Thyroid gland (tissue), 4 donors: ENCODE results near the gene FOXF2. TPM values are rescaled to one million over a fixed set of nuclear protein-coding genes. Genes with fewer than 3 reads are reported as not detected.
"Not testable (repeated sequence)": the region's sequence is repeated elsewhere in the genome, so short reads cannot be mapped to it uniquely, and the experiment has no call there.

Experiments used
- DNase-seq, 2 donors: peaks; one replicate each; pipeline ENCODE4 v3.0.0-alpha.2; 2019
- H3K27ac ChIP-seq, 3 donors: fragments of 200-600 bp; sonication (generic); 1 replicate in 2 of 3; 2 replicates in 1 of 3; pipeline ENCODE4 v1.5.1; 2016 to 2019; ENCODE audit warnings: mild to moderate bottlenecking in 1 of 3, moderate library complexity in 1 of 3
- H3K27me3 ChIP-seq: fragments of 200-600 bp; sonication (generic); one replicate; pipeline ENCODE4 v1.5.1; 2019
- H3K36me3 ChIP-seq, 2 donors: fragments of 200-600 bp; sonication (generic); one replicate each; pipeline ENCODE4 v1.5.1; 2016 to 2019
- H3K4me1 ChIP-seq, 2 donors: fragments of 200-600 bp; sonication (generic); one replicate each; pipeline ENCODE4 v1.5.1; 2017 to 2019
- H3K4me3 ChIP-seq, 3 donors: fragments of 200-600 bp; sonication (generic); replicated peaks in 1 of 3; 1 replicate in 2 of 3; 2 replicates in 1 of 3; pipeline ENCODE4 v1.5.1; 2016; ENCODE audit warnings: mild to moderate bottlenecking in 1 of 3
- H3K9me3 ChIP-seq: fragments of 200-600 bp; sonication (generic); one replicate; pipeline ENCODE4 v1.5.1; 2017
- POLR2A ChIP-seq, 2 donors: fragments of 450-650 bp; IDR thresholded peaks; one replicate each; pipeline ENCODE4 v1.6.1; 2017; ENCODE audit warnings: antibody characterized with exemption in 2 of 2, mild to moderate bottlenecking in 2 of 2, moderate library complexity in 1 of 2
- WGBS, 2 donors: methylation state at CpG; one replicate each; pipeline ENCODE4 v1.1.5; 2017; 5-methylcytosine and 5-hydroxymethylcytosine counted together
- intact Hi-C: fragments of 100-400 bp; cut with DNase I; formaldehyde crosslinking; loops from one replicate; pipeline ENCODE4 v1.15.1; 2023
- total RNA-seq, 4 donors: library from RNA; depleted of rRNA; stranded (reverse); fragments of >200 nt; gene quantifications; one replicate each; pipeline ENCODE4 v1.2.3, GENCODE V29; 2016
- TF ChIP-seq, protein P1 (sequence below), 6 experiments: fragments of 200-600 bp in 3 of 6; fragments of 450-650 bp in 3 of 6; sonication (generic) in 3 of 6; IDR thresholded peaks; one replicate each; pipeline ENCODE4 v1.5.1; 2016 to 2019; ENCODE audit warnings: antibody characterized with exemption in 6 of 6, mild to moderate bottlenecking in 2 of 6, inconsistent platforms in 1 of 6, moderate library complexity in 1 of 6

Gene FOXF2
- total RNA-seq, 4 donors from 2014 or later, result 1.3 to 2.0 (median 1.7) TPM

DNA sequence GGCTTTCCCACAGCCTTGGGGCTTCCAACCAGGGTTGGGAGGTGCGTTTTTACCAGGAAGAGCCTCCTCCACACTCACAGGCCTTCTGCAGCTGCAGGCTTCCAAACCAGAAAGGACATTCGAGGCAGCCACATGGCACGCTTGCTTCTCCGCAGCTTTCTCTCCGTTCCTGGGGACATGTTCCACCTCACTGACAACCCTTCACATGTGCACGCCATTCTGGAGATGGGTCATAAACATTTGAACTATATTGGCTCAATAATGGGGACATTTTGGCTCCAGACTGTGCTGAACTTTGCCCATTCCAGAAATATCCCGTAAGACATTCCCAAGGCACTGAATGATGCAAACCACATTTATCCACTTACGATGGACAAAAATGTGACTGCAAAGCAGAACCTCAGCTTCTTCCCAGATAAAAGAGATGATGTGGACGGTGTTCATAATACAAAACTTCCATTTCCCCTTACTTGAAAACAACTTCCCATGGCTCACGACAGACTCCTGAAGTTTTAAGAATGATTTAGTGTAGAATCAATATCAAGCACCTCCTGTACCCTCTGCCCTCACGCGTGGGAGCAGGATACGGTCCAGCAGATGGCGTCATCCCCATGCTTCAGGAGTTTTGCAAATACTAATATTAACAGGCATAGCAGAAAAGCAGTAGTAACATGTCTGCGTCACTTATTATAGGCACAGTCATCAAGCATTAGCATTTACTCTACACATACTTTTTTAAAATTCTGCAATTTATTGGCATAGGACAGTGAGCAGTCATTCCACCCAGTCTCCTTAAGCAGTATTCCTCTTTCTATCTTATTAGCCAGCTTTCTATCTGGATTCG lies 25.4 kb upstream of the FOXF2 start:
- 69 to 76% methylated on average over 16 of the region's 16 CpGs for WGBS, 2 donors
- Histone ChIP-seq H3K27me3 (no peaks in the 10 kb centered on the region), H3K36me3 (no peaks in the 10 kb centered on the region), H3K9me3 (no peaks in the 10 kb centered on the region), H3K4me3 (no peak overlapping the region), H3K27ac (no peak overlapping the region), H3K4me1 (no peaks in the 10 kb centered on the region)
- DNase-seq, result no peak
- TF ChIP-seq POLR2A (IDR thresholded peaks at IDR 0.05), result no peak
- TF ChIP-seq, protein P1, sequence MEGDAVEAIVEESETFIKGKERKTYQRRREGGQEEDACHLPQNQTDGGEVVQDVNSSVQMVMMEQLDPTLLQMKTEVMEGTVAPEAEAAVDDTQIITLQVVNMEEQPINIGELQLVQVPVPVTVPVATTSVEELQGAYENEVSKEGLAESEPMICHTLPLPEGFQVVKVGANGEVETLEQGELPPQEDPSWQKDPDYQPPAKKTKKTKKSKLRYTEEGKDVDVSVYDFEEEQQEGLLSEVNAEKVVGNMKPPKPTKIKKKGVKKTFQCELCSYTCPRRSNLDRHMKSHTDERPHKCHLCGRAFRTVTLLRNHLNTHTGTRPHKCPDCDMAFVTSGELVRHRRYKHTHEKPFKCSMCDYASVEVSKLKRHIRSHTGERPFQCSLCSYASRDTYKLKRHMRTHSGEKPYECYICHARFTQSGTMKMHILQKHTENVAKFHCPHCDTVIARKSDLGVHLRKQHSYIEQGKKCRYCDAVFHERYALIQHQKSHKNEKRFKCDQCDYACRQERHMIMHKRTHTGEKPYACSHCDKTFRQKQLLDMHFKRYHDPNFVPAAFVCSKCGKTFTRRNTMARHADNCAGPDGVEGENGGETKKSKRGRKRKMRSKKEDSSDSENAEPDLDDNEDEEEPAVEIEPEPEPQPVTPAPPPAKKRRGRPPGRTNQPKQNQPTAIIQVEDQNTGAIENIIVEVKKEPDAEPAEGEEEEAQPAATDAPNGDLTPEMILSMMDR (IDR thresholded peaks at IDR 0.05), result no peak
- intact Hi-C loops, result no loop called here

DNA sequence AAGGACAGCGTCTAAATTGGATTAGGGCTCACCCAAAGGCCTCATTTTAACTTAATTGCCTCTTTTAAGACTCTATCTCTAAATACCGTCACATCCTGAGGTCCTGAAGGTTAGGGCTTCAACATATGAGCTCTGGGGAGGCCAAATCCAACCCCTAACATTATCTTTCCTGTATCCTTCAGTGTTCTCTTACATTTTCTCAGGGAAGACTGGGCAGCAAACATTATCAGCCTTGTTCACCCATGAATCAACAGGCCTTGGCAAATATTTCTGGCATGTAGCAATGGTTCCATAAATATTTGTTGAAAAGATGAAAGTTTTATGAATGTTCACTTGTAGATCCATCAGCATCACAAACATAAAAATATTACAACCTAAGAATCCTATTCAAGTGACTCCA lies 24.6 kb upstream of the FOXF2 start:
- Histone ChIP-seq H3K27me3 (no peaks in the 10 kb centered on the region), H3K27ac (no peak overlapping the region), H3K9me3 (no peaks in the 10 kb centered on the region), H3K36me3 (no peaks in the 10 kb centered on the region), H3K4me1 (no peaks in the 10 kb centered on the region), H3K4me3 (no peak overlapping the region)
- no peak for DNase-seq
- intact Hi-C loops, result no loop called here
- TF ChIP-seq, protein P1 (IDR thresholded peaks at IDR 0.05), result no peak
- WGBS, 2 donors, result 79% methylated on average over 2 of the region's 2 CpGs

DNA sequence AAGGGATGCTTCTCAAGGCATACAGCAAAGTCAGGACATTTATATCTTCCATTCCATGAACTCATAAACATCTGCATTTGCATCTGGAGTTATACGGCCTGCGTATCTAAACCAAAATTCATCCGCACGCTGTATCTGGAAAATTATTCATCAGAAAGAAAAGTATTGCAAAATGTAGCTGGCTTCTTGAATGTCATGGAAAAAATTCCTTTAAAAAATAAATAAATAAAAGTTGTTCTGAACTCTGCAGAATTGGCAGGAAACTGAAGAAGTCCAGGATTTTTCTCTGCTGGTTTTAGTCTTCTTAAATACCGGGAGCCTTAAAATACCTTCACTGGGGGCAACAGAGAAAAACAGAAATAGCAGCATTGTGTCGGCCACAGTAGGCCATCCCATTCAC lies 23.7 kb upstream of the FOXF2 start:
- DNase-seq, result no peak
- intact Hi-C loops, result no loop called here
- Histone ChIP-seq H3K9me3 (no peaks in the 10 kb centered on the region), H3K27ac (no peak overlapping the region), H3K4me1 (no peaks in the 10 kb centered on the region), H3K36me3 (no peaks in the 10 kb centered on the region), H3K4me3 (no peak overlapping the region), H3K27me3 (no peaks in the 10 kb centered on the region)
- WGBS, 2 donors, result 88 to 92% methylated on average over 6 of the region's 6 CpGs
- TF ChIP-seq, protein P1 (IDR thresholded peaks at IDR 0.05), result no peak
- TF ChIP-seq POLR2A (IDR thresholded peaks at IDR 0.05), result no peak

DNA sequence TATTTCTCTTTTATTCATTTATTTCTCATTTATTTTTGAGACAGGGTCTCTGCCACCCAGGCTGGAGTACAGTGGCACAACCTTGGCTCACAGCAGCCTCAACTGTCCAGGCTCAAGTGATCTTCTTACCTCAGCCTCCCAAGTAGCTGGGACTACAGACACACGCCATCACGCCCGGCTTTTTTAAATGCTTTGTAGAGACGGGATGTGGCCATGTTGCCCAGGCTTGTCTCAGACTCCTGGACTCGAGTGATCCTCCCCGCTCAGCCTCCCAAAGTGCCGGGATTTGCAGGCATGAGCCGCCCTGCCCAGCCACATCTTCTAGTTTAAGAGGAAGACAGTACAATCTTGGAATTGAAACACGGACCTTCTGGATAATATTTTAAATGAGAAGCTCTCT lies 21.6 kb upstream of the FOXF2 start:
- Histone ChIP-seq H3K4me3 (no peak overlapping the region), H3K27ac (no peak overlapping the region), H3K4me1 (no peaks in the 10 kb centered on the region), H3K36me3 (no peaks in the 10 kb centered on the region), H3K9me3 (no peaks in the 10 kb centered on the region), H3K27me3 (no peaks in the 10 kb centered on the region)
- 96 to 97% methylated on average over 9 of the region's 9 CpGs for WGBS, 2 donors
- no peak for TF ChIP-seq POLR2A (IDR thresholded peaks at IDR 0.05)
- TF ChIP-seq, protein P1 (IDR thresholded peaks at IDR 0.05), result no peak
- intact Hi-C loops, result no loop called here
- DNase-seq, result no peak

DNA sequence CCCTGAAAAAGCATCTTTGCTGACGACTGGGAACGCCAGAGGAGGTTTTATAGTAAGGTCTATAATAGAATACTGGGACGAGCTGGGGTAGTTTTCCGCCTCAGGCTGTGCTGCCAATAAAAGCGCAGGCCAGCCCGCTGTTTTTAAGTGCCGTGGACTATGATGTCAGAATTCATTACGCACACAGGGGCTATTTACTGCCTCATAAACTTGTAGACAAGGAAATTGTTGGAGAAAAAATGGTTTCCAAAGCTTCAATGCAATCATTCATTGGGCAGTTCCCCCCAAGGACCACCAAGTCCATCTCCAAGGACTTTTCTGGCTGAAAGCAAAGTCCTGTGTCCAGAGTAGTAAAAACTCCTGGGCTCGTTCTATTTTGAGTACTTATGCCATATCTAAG lies 20.4 kb upstream of the FOXF2 start:
- no peak overlapping the region for H3K27ac ChIP-seq
- no peak overlapping the region for H3K4me3 ChIP-seq
- no peak for TF ChIP-seq POLR2A (IDR thresholded peaks at IDR 0.05)
- TF ChIP-seq, protein P1 (IDR thresholded peaks at IDR 0.05), result no peak
- DNase-seq, result no peak
- H3K9me3 ChIP-seq, result no peaks in the 10 kb centered on the region
- H3K27me3 ChIP-seq, result no peaks in the 10 kb centered on the region
- no peaks in the 10 kb centered on the region for H3K4me1 ChIP-seq
- intact Hi-C loops, result no loop called here
- no peaks in the 10 kb centered on the region for H3K36me3 ChIP-seq
- 88 to 89% methylated on average over 9 of the region's 9 CpGs for WGBS, 2 donors

DNA sequence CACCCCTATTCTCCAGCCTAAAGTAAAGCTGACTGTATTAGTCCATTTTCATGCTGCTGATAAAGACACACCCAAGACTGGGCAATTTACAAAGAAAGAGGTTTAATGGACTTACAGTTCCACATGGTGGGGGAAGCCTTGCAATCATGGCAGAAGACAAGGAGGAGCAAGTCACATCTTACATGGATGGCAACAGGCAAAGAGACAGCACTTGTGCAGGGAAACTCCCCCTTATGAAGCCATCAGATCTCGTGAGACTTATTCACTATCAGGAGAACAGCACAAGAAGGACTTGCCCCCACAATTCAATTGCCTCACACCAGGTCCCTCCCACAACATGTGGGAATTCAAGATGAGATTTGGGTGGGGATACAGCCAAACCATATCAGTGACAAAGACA lies 19.7 kb upstream of the FOXF2 start:
- H3K36me3 ChIP-seq, H3K9me3 ChIP-seq, H3K4me3 ChIP-seq, H3K4me1 ChIP-seq, H3K27ac ChIP-seq, H3K27me3 ChIP-seq, intact Hi-C loops, DNase-seq: not testable (repeated sequence)
- 71 to 94% methylated on average over 1 of the region's 1 CpG for WGBS, 2 donors
